ENCODE measurements around the gene IL18R1.

DNA sequence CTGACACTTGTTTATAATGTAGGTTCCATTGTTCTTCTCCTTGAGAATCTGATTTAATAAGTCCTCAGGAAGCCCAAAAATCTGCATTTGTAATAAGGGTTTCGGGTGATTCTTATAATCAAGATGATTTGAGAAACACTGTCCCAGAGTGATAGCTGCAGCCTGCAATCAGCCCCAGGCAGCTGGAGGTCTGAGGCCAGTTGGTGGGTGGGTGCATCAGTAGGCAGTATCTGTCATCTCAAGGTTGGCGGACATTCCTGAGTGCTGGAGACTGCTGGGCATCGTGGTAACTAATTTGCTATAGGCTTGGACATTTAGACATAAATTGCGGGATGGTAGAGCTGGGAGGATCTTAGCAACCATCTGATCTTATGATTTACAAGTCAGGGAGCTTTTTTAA, 64.7 kb downstream of the IL18R1 start:
- no peak for TF ChIP-seq POLR2A (IDR thresholded peaks at IDR 0.05)
- TF ChIP-seq, protein P1, sequence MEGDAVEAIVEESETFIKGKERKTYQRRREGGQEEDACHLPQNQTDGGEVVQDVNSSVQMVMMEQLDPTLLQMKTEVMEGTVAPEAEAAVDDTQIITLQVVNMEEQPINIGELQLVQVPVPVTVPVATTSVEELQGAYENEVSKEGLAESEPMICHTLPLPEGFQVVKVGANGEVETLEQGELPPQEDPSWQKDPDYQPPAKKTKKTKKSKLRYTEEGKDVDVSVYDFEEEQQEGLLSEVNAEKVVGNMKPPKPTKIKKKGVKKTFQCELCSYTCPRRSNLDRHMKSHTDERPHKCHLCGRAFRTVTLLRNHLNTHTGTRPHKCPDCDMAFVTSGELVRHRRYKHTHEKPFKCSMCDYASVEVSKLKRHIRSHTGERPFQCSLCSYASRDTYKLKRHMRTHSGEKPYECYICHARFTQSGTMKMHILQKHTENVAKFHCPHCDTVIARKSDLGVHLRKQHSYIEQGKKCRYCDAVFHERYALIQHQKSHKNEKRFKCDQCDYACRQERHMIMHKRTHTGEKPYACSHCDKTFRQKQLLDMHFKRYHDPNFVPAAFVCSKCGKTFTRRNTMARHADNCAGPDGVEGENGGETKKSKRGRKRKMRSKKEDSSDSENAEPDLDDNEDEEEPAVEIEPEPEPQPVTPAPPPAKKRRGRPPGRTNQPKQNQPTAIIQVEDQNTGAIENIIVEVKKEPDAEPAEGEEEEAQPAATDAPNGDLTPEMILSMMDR (IDR thresholded peaks at IDR 0.05), result no peak
- no peak for TF ChIP-seq POLR2AphosphoS5 (IDR thresholded peaks at IDR 0.05)
- no peak for TF ChIP-seq EP300 (IDR thresholded peaks at IDR 0.05)
